ENCODE data around the gene CDK7. TPM values are rescaled to one million over a fixed set of nuclear protein-coding genes. Genes with fewer than 3 reads are reported as not detected.

The CDK7 gene
- total and polyA plus RNA-seq, 12 donors = 15.2 to 57.1 (median 27.2) TPM

DNA sequence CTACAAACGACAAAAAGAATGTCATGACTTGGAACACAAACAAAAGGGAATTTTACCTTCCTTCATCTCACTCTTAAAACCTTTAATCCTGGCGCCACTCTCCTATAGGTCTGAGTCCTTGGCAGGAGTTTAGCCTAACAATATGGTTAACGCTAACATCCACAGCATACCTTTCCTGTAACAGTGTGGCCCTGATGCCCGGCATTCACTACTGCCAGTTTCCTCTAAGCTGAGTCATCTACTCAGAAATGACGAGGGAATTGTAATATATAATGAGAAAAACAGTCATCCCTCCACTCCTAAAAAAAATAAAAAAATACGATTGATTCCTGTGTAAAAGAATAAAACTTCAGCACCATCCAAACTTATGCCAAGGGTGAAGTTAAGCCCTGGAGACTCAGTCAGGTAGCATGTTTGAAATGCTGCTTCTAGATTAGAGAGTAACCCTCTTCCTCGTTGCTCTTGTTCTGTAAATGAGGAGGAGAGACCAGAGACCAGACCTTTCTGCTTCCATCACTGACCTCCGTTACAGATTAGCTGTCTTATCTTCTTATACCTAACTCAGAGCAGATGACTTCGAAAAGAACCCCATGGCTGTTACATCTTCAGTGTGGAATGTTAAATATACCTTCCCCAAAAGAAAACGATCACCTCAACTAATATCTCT lies 60.5 kb downstream of the CDK7 start:
- Histone ChIP-seq H3K9me3 (replicated peaks in 1 of 3) (no peaks in the 10 kb centered on the region), H3K4me1 (replicated peaks in 1 of 2) (no peaks in the 10 kb centered on the region), H3K27ac (no peak overlapping the region), H3K36me3 (replicated peaks in 1 of 2) (no peaks in the 10 kb centered on the region), H3K4me3 (no peak overlapping the region), H3K27me3 (no peaks in the 10 kb centered on the region)
- intact Hi-C loops (cut with DNase I) = no loop called here
- DNase-seq = no peak
- TF ChIP-seq, protein P1, sequence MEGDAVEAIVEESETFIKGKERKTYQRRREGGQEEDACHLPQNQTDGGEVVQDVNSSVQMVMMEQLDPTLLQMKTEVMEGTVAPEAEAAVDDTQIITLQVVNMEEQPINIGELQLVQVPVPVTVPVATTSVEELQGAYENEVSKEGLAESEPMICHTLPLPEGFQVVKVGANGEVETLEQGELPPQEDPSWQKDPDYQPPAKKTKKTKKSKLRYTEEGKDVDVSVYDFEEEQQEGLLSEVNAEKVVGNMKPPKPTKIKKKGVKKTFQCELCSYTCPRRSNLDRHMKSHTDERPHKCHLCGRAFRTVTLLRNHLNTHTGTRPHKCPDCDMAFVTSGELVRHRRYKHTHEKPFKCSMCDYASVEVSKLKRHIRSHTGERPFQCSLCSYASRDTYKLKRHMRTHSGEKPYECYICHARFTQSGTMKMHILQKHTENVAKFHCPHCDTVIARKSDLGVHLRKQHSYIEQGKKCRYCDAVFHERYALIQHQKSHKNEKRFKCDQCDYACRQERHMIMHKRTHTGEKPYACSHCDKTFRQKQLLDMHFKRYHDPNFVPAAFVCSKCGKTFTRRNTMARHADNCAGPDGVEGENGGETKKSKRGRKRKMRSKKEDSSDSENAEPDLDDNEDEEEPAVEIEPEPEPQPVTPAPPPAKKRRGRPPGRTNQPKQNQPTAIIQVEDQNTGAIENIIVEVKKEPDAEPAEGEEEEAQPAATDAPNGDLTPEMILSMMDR (IDR thresholded peaks at IDR 0.05) = no peak
- TF ChIP-seq POLR2A (IDR thresholded peaks at IDR 0.05) = no peak
- 70 to 81% (median 75%) methylated on average over 10 of the region's 10 CpGs for WGBS, 4 donors

- intact Hi-C loops (cut with DNase I) = no loop called here
- no peak overlapping the region for H3K4me3 ChIP-seq
- H3K9me3 ChIP-seq (replicated peaks in 1 of 3) = no peaks in the 10 kb centered on the region
- no peak for DNase-seq
- H3K27ac ChIP-seq = no peak overlapping the region
- TF ChIP-seq POLR2A (IDR thresholded peaks at IDR 0.05) = no peak
- TF ChIP-seq, protein P1 (IDR thresholded peaks at IDR 0.05) = no peak
- H3K36me3 ChIP-seq (replicated peaks in 1 of 2) = no peaks in the 10 kb centered on the region
- 78 to 86% (median 85%) methylated on average over 6 of the region's 6 CpGs for WGBS, 4 donors
- H3K27me3 ChIP-seq = no peaks in the 10 kb centered on the region
- no peaks in the 10 kb centered on the region for H3K4me1 ChIP-seq (replicated peaks in 1 of 2)
Measured at GRCh38 chr5:69299625-69300024, 64.9 kb downstream of the CDK7 start.

GRCh38 chr5:69300537-69301203 lies 66.0 kb downstream of the CDK7 start:
- DNase-seq = no peak
- WGBS, 4 donors = 63 to 83% (median 74%) methylated on average over 5 of the region's 5 CpGs
- Histone ChIP-seq H3K27ac (no peak overlapping the region), H3K9me3 (replicated peaks in 1 of 3) (no peaks in the 10 kb centered on the region), H3K27me3 (no peaks in the 10 kb centered on the region), H3K4me3 (no peak overlapping the region), H3K4me1 (replicated peaks in 1 of 2) (no peaks in the 10 kb centered on the region), H3K36me3 (replicated peaks in 1 of 2) (no peaks in the 10 kb centered on the region)
- intact Hi-C loops (cut with DNase I) = no loop called here
- TF ChIP-seq, protein P1 (IDR thresholded peaks at IDR 0.05) = no peak
- no peak for TF ChIP-seq POLR2A (IDR thresholded peaks at IDR 0.05)

DNA sequence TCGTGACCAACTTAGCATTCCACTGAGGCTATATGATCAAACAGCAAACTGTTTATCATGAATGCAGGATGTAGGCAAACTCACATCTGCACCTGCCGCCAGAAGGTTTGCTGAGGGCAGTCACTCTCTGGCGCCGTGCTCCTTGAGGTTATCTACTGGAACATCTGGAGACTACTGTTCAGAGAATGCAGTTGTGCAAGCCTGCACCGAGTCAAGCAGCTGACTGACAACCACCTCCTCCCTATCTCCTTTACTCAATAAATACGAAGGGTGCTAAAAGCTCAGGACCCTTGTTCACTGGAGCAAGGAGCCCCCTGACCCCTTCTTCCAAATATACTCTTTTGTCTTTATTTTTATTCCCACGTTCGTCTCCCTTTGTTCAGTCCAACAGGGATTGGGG lies 70.8 kb downstream of the CDK7 start:
- Histone ChIP-seq H3K9me3 (replicated peaks in 1 of 3) (no peaks in the 10 kb centered on the region), H3K36me3 (replicated peaks in 1 of 2) (no peaks in the 10 kb centered on the region), H3K4me1 (replicated peaks in 1 of 2) (no peaks in the 10 kb centered on the region), H3K27ac (no peak overlapping the region), H3K4me3 (no peak overlapping the region), H3K27me3 (no peaks in the 10 kb centered on the region)
- WGBS, 4 donors = 85 to 92% (median 90%) methylated on average over 8 of the region's 8 CpGs
- intact Hi-C loops (cut with DNase I) = no loop called here
- DNase-seq = no peak
- no peak for TF ChIP-seq POLR2A (IDR thresholded peaks at IDR 0.05)
- TF ChIP-seq, protein P1 (IDR thresholded peaks at IDR 0.05) = no peak

Measured in adrenal gland (tissue), 12 donors.